ENCODE results near the gene U2AF2.
A peak's percentile ranks its signal among the peaks of the same experiment; 100 is the strongest.

The U2AF2 gene

GRCh38 chr19:55621673-55622231, 33.1 kb upstream of the U2AF2 start:
- Histone ChIP-seq H3K9ac (ENCODE audit: low read depth in 1 of 2, low read length in 2 of 2) (no peak overlapping the region), H3K9me3 (ENCODE audit: control insufficient read depth in 2 of 2, low read length in 2 of 2) (no peaks in the 10 kb centered on the region), H3K36me3 (ENCODE audit: control insufficient read depth in 2 of 2, insufficient read depth in 2 of 2, low read length in 2 of 2) (peaks cover 5 to 16% of the 10 kb centered on the region in 2 donors), H3K4me1 (ENCODE audit: control insufficient read depth in 2 of 2, insufficient read depth in 2 of 2, low read length in 2 of 2) (peaks cover 0 to 4% of the 10 kb centered on the region in 2 donors), H3K4me3 (ENCODE audit: low read length in 2 of 2) (no peak overlapping the region), H3K27me3 (ENCODE audit: control insufficient read depth in 2 of 2, insufficient read depth in 2 of 2, low read length in 2 of 2) (no peaks in the 10 kb centered on the region), H3K27ac (ENCODE audit: low read depth in 2 of 2, low read length in 2 of 2) (no peak overlapping the region)

- H3K36me3 ChIP-seq (ENCODE audit: control insufficient read depth in 2 of 2, insufficient read depth in 2 of 2, low read length in 2 of 2): peaks cover 2 to 14% of the 10 kb centered on the region in 2 donors
- no peaks in the 10 kb centered on the region for H3K9me3 ChIP-seq (ENCODE audit: control insufficient read depth in 2 of 2, low read length in 2 of 2)
- H3K27me3 ChIP-seq (ENCODE audit: control insufficient read depth in 2 of 2, insufficient read depth in 2 of 2, low read length in 2 of 2): no peaks in the 10 kb centered on the region
- no peak overlapping the region for H3K4me3 ChIP-seq (ENCODE audit: low read length in 2 of 2)
- no peak overlapping the region for H3K9ac ChIP-seq (ENCODE audit: low read depth in 1 of 2, low read length in 2 of 2)
- H3K27ac ChIP-seq (ENCODE audit: low read depth in 2 of 2, low read length in 2 of 2): no peak overlapping the region
- H3K4me1 ChIP-seq (ENCODE audit: control insufficient read depth in 2 of 2, insufficient read depth in 2 of 2, low read length in 2 of 2): peaks cover 0 to 4% of the 10 kb centered on the region in 2 donors
Measured at GRCh38 chr19:55622242-55622969, 32.4 kb upstream of the U2AF2 start.

- Histone ChIP-seq H3K9ac (ENCODE audit: low read depth in 1 of 2, low read length in 2 of 2) (no peak overlapping the region), H3K27me3 (ENCODE audit: control insufficient read depth in 2 of 2, insufficient read depth in 2 of 2, low read length in 2 of 2) (no peaks in the 10 kb centered on the region), H3K27ac (ENCODE audit: low read depth in 2 of 2, low read length in 2 of 2) (no peak overlapping the region)
Measured at GRCh38 chr19:55623130-55623529, 31.7 kb upstream of the U2AF2 start.

GRCh38 chr19:55623561-55623960, 31.3 kb upstream of the U2AF2 start:
- Histone ChIP-seq H3K27me3 (ENCODE audit: control insufficient read depth in 2 of 2, insufficient read depth in 2 of 2, low read length in 2 of 2) (no peaks in the 10 kb centered on the region), H3K9me3 (ENCODE audit: control insufficient read depth in 2 of 2, low read length in 2 of 2) (no peaks in the 10 kb centered on the region), H3K36me3 (ENCODE audit: control insufficient read depth in 2 of 2, insufficient read depth in 2 of 2, low read length in 2 of 2) (peaks cover 0 to 12% of the 10 kb centered on the region in 2 donors), H3K4me1 (ENCODE audit: control insufficient read depth in 2 of 2, insufficient read depth in 2 of 2, low read length in 2 of 2) (peaks cover 0 to 4% of the 10 kb centered on the region in 2 donors), H3K9ac (ENCODE audit: low read depth in 1 of 2, low read length in 2 of 2) (no peak overlapping the region), H3K4me3 (ENCODE audit: low read length in 2 of 2) (peak overlapping the region in 1 of 2 donors; percentile 50), H3K27ac (ENCODE audit: low read depth in 2 of 2, low read length in 2 of 2) (peak overlapping the region in 1 of 2 donors; percentile 56)

More at GRCh38 chr19:55623130-55623529, 31.7 kb upstream of the U2AF2 start:
- peaks cover 0 to 12% of the 10 kb centered on the region in 2 donors for H3K36me3 ChIP-seq (ENCODE audit: control insufficient read depth in 2 of 2, insufficient read depth in 2 of 2, low read length in 2 of 2)
- no peak overlapping the region for H3K4me3 ChIP-seq (ENCODE audit: low read length in 2 of 2)
- peaks cover 0 to 4% of the 10 kb centered on the region in 2 donors for H3K4me1 ChIP-seq (ENCODE audit: control insufficient read depth in 2 of 2, insufficient read depth in 2 of 2, low read length in 2 of 2)
- no peaks in the 10 kb centered on the region for H3K9me3 ChIP-seq (ENCODE audit: control insufficient read depth in 2 of 2, low read length in 2 of 2)

GRCh38 chr19:55624109-55625003, 30.5 kb upstream of the U2AF2 start, which contains the start of gene ZNF784:
Gene ZNF784 (minus strand): TSS chr19:55624566. CDS start chr19:55624561, 5 bp downstream.
- H3K4me1 ChIP-seq (ENCODE audit: control insufficient read depth in 2 of 2, insufficient read depth in 2 of 2, low read length in 2 of 2): peaks cover 0 to 4% of the 10 kb centered on the region in 2 donors
- H3K27me3 ChIP-seq (ENCODE audit: control insufficient read depth in 2 of 2, insufficient read depth in 2 of 2, low read length in 2 of 2): no peaks in the 10 kb centered on the region
- H3K4me3 ChIP-seq (ENCODE audit: low read length in 2 of 2): peak within 1 kb of the TSS; percentile 64 to 85
- H3K27ac ChIP-seq (ENCODE audit: low read depth in 2 of 2, low read length in 2 of 2): peak within 1 kb of the TSS; percentile 96 to 97
- H3K9me3 ChIP-seq (ENCODE audit: control insufficient read depth in 2 of 2, low read length in 2 of 2): no peaks in the 10 kb centered on the region
- peak within 1 kb of the TSS; percentile 54 to 70 for H3K9ac ChIP-seq (ENCODE audit: low read depth in 1 of 2, low read length in 2 of 2)
- peaks cover 0 to 12% of the 10 kb centered on the region in 2 donors for H3K36me3 ChIP-seq (ENCODE audit: control insufficient read depth in 2 of 2, insufficient read depth in 2 of 2, low read length in 2 of 2)

GRCh38 chr19:55625004-55625326, 29.9 kb upstream of the U2AF2 start:
- peak overlapping the region; percentile 96 to 97 for H3K27ac ChIP-seq (ENCODE audit: low read depth in 2 of 2, low read length in 2 of 2)
- H3K36me3 ChIP-seq (ENCODE audit: control insufficient read depth in 2 of 2, insufficient read depth in 2 of 2, low read length in 2 of 2): peaks cover 0 to 12% of the 10 kb centered on the region in 2 donors
- peak overlapping the region; percentile 64 to 85 for H3K4me3 ChIP-seq (ENCODE audit: low read length in 2 of 2)
- H3K4me1 ChIP-seq (ENCODE audit: control insufficient read depth in 2 of 2, insufficient read depth in 2 of 2, low read length in 2 of 2): peaks cover 0 to 4% of the 10 kb centered on the region in 2 donors
- H3K9ac ChIP-seq (ENCODE audit: low read depth in 1 of 2, low read length in 2 of 2): peak overlapping the region in 1 of 2 donors; percentile 54
- H3K27me3 ChIP-seq (ENCODE audit: control insufficient read depth in 2 of 2, insufficient read depth in 2 of 2, low read length in 2 of 2): no peaks in the 10 kb centered on the region
- no peaks in the 10 kb centered on the region for H3K9me3 ChIP-seq (ENCODE audit: control insufficient read depth in 2 of 2, low read length in 2 of 2)

GRCh38 chr19:55626350-55626749, 28.5 kb upstream of the U2AF2 start:
- H3K27me3 ChIP-seq (ENCODE audit: control insufficient read depth in 2 of 2, insufficient read depth in 2 of 2, low read length in 2 of 2): no peaks in the 10 kb centered on the region
- no peak overlapping the region for H3K27ac ChIP-seq (ENCODE audit: low read depth in 2 of 2, low read length in 2 of 2)
- H3K4me1 ChIP-seq (ENCODE audit: control insufficient read depth in 2 of 2, insufficient read depth in 2 of 2, low read length in 2 of 2): peaks cover 0 to 4% of the 10 kb centered on the region in 2 donors
- no peak overlapping the region for H3K4me3 ChIP-seq (ENCODE audit: low read length in 2 of 2)
- H3K36me3 ChIP-seq (ENCODE audit: control insufficient read depth in 2 of 2, insufficient read depth in 2 of 2, low read length in 2 of 2): peaks cover 0 to 3% of the 10 kb centered on the region in 2 donors
- H3K9me3 ChIP-seq (ENCODE audit: control insufficient read depth in 2 of 2, low read length in 2 of 2): no peaks in the 10 kb centered on the region
- H3K9ac ChIP-seq (ENCODE audit: low read depth in 1 of 2, low read length in 2 of 2): no peak overlapping the region

GRCh38 chr19:55632463-55632834, 22.4 kb upstream of the U2AF2 start:
- no peak overlapping the region for H3K27ac ChIP-seq (ENCODE audit: low read depth in 2 of 2, low read length in 2 of 2)
- no peaks in the 10 kb centered on the region for H3K27me3 ChIP-seq (ENCODE audit: control insufficient read depth in 2 of 2, insufficient read depth in 2 of 2, low read length in 2 of 2)
- peak overlapping the region in 1 of 2 donors; percentile 60 for H3K9ac ChIP-seq (ENCODE audit: low read depth in 1 of 2, low read length in 2 of 2)
- H3K4me3 ChIP-seq (ENCODE audit: low read length in 2 of 2): no peak overlapping the region
- no peaks in the 10 kb centered on the region for H3K36me3 ChIP-seq (ENCODE audit: control insufficient read depth in 2 of 2, insufficient read depth in 2 of 2, low read length in 2 of 2)
- no peaks in the 10 kb centered on the region for H3K9me3 ChIP-seq (ENCODE audit: control insufficient read depth in 2 of 2, low read length in 2 of 2)
- peaks cover 16 to 25% of the 10 kb centered on the region in 2 donors for H3K4me1 ChIP-seq (ENCODE audit: control insufficient read depth in 2 of 2, insufficient read depth in 2 of 2, low read length in 2 of 2)

- Histone ChIP-seq H3K27me3 (ENCODE audit: control insufficient read depth in 2 of 2, insufficient read depth in 2 of 2, low read length in 2 of 2) (no peaks in the 10 kb centered on the region), H3K4me1 (ENCODE audit: control insufficient read depth in 2 of 2, insufficient read depth in 2 of 2, low read length in 2 of 2) (peaks cover 16 to 26% of the 10 kb centered on the region in 2 donors), H3K27ac (ENCODE audit: low read depth in 2 of 2, low read length in 2 of 2) (no peak overlapping the region), H3K36me3 (ENCODE audit: control insufficient read depth in 2 of 2, insufficient read depth in 2 of 2, low read length in 2 of 2) (no peaks in the 10 kb centered on the region), H3K9me3 (ENCODE audit: control insufficient read depth in 2 of 2, low read length in 2 of 2) (no peaks in the 10 kb centered on the region), H3K4me3 (ENCODE audit: low read length in 2 of 2) (peak overlapping the region in 1 of 2 donors; percentile 99), H3K9ac (ENCODE audit: low read depth in 1 of 2, low read length in 2 of 2) (no peak overlapping the region)
Measured at GRCh38 chr19:55633861-55634260, 21.0 kb upstream of the U2AF2 start.

- H3K9me3 ChIP-seq (ENCODE audit: control insufficient read depth in 2 of 2, low read length in 2 of 2): no peaks in the 10 kb centered on the region
- H3K9ac ChIP-seq (ENCODE audit: low read depth in 1 of 2, low read length in 2 of 2): peak overlapping the region; percentile 96 to 99
- H3K27ac ChIP-seq (ENCODE audit: low read depth in 2 of 2, low read length in 2 of 2): peak overlapping the region; percentile 84 to 93
- peaks cover 21 to 30% of the 10 kb centered on the region in 2 donors for H3K4me1 ChIP-seq (ENCODE audit: control insufficient read depth in 2 of 2, insufficient read depth in 2 of 2, low read length in 2 of 2)
- H3K4me3 ChIP-seq (ENCODE audit: low read length in 2 of 2): peak overlapping the region; percentile 94 to 99
- no peaks in the 10 kb centered on the region for H3K27me3 ChIP-seq (ENCODE audit: control insufficient read depth in 2 of 2, insufficient read depth in 2 of 2, low read length in 2 of 2)
- H3K36me3 ChIP-seq (ENCODE audit: control insufficient read depth in 2 of 2, insufficient read depth in 2 of 2, low read length in 2 of 2): no peaks in the 10 kb centered on the region
Measured at GRCh38 chr19:55635334-55635717, 19.5 kb upstream of the U2AF2 start.
